Stimulated activated CD4-positive, alpha-beta T cell treated with anti-CD3 and anti-CD28 coated beads, TNF-alpha, amount 100 ng/mL, for 48 hours (primary cell): ENCODE results near the gene PSMC6.
"Not testable (repeated sequence)": the region's sequence is repeated elsewhere in the genome, so short reads cannot be mapped to it uniquely, and the experiment has no call there.

Experiments
- DNase-seq, 3 donors: peaks; one replicate each; pipeline ENCODE4 v3.0.0-alpha.2; 2020; ENCODE audit warnings: low read depth in 3 of 3

The PSMC6 gene

GRCh38 chr14:52723514-52724359 is 16.7 kb downstream of the PSMC6 start:
- DNase-seq, result no peak

GRCh38 chr14:52724360-52724644 is 17.3 kb downstream of the PSMC6 start:
- DNase-seq, result no peak

DNA sequence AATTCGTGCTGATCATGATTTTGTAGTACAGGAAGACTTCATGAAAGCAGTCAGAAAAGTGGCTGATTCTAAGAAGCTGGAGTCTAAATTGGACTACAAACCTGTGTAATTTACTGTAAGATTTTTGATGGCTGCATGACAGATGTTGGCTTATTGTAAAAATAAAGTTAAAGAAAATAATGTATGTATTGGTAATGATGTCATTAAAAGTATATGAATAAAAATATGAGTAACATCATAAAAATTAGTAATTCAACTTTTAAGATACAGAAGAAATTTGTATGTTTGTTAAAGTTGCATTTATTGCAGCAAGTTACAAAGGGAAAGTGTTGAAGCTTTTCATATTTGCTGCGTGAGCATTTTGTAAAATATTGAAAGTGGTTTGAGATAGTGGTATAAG is 20.5 kb downstream of the PSMC6 start:
- not testable (repeated sequence) for DNase-seq

- DNase-seq, result not testable (repeated sequence)
These were observed 22.0 kb downstream of the PSMC6 start for GRCh38 chr14:52729035-52729434.

GRCh38 chr14:52729585-52729924 is 22.6 kb downstream of the PSMC6 start:
- no peak for DNase-seq

- peak; percentile 96 to 99 (median 97) for DNase-seq
These were observed 23.1 kb downstream of the PSMC6 start, which contains the start of gene STYX for GRCh38 chr14:52729925-52730708. STYX (plus strand) TSS chr14:52730166; CDS start chr14:52730475, 309 bp downstream.

- DNase-seq, result no peak
These were observed 23.7 kb downstream of the PSMC6 start for GRCh38 chr14:52730709-52731111.

- DNase-seq, result no peak
These were observed 26.8 kb downstream of the PSMC6 start for GRCh38 chr14:52733824-52734223.

- DNase-seq, result no peak
These were observed 29.0 kb downstream of the PSMC6 start for GRCh38 chr14:52735921-52736489.

- no peak for DNase-seq
These were observed 31.4 kb downstream of the PSMC6 start for GRCh38 chr14:52738409-52738808.

DNA sequence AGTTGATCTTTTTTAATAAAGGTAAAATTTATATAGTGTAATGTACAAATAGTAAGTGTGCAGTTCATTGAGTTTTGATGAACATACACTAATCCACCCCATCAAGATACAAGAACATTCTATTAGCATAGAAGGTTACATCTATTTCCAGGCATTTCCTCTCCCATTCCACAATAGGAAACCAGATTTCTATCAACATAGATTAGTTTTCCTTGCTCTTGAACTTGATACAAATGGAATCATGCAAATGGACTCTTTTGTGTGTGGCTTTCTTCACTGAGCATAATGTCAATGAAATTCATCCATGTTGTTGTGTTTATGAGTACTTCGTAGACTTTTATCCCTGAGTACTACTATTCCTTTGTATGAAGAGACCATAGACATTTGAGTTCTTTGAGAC is 33.8 kb downstream of the PSMC6 start:
- DNase-seq, result no peak

DNA sequence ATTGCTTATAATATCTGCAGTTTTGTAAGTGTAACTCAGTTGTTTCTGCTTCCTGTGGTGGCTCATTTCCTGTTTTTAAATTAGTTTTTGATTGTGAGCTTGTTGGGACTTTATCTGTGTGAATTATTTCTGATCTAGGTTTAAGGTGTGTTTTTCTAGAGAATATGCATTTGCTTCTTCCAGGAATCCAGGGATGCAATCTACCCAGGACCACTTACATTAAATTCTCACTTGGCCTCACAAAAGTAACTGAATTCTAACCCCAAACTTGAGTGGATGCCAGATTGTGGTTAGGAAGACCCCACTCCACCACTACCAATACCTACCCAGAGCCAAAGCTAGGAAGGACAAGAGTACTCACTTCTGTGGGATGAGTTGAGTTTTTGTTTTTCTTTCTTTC is 34.9 kb downstream of the PSMC6 start:
- DNase-seq, result no peak

DNA sequence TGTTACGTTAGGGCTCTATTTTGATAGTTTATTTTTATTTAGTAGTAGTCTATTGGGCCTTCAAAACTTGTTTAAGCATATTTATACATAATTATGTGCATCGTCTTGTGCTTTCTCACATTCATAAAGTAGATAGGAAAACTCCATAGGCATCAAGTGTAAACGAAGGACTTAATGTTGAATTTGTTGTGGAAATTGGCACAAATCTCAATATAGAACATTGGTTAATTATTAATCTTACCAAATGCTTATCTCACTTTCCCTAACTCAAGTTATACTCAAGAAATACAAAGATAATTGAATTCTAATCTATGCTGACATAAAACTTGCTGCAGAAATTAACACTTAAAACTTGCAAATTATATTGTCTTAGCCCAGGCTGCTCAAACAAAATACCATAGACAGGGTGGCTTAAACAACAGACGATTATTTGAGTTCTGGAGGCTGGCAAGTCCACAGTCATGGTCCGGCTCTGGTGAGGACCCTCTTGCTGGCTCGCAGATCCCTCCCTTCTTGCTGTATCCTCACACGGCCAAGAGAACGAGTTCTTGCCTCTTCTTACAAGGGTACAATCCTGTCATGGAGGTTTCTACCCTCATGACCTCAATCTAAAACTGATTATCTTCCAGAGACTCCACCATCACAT is 41.8 kb downstream of the PSMC6 start:
- DNase-seq, result no peak

- no peak for DNase-seq
These were observed 48.8 kb downstream of the PSMC6 start for GRCh38 chr14:52755607-52756316.

GRCh38 chr14:52759145-52759544 is 52.1 kb downstream of the PSMC6 start:
- DNase-seq, result no peak

- not testable (repeated sequence) for DNase-seq
These were observed 55.9 kb downstream of the PSMC6 start for GRCh38 chr14:52762923-52763322.

DNA sequence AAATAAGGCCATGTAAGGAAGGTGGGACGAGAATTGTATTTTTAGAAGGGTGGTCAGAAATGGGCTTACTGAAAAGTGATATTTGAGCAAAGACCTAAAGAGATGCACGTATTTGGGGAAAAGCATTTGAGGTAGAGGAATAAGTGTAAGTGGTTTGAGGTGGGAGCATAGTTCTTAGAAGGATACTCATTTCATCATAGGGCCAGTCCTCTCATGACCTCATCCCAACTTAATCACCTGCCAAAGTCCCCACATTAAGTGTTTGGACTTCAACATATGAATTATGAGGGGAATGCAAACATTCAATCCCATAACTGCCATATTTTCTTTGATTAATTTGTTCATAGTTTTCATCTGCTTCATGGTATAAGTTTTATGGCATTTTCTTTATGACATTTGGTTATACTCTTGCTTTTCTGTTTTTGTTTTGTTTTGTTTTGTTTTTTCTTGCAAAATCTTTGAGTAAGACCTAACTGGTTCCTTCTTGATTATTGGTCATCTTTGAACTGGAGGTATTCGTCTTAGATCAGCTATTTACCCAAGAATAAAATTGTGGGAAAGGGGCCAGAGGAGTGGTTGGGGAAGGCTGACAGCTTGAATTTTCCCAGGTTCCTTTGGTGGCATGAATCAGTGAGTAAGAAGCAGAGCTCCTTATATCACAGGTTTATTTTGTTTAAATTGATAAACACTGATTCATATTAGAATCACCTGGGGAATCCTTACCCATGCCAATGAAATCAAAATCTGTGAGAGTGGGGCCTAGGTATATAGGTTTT is 60.2 kb downstream of the PSMC6 start:
- DNase-seq, result no peak

DNA sequence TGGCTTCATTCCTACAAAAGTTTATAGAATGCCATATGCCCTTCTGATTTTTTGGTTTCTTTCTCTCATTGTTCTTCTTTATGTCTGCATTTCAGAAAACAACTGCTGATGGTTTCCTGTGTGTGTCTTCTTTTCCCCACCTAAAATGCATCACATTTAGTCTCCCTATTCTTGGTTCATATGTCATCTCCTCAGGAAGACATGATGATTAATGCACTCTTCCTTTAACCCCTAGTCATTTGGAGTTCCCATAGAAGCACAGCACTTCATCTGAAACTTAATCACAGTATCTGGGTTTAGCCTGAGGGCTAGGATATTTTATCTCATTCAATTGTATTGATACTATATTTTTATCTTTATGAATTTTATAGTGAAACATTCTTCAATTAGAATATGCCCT is 62.9 kb downstream of the PSMC6 start:
- DNase-seq, result no peak

DNA sequence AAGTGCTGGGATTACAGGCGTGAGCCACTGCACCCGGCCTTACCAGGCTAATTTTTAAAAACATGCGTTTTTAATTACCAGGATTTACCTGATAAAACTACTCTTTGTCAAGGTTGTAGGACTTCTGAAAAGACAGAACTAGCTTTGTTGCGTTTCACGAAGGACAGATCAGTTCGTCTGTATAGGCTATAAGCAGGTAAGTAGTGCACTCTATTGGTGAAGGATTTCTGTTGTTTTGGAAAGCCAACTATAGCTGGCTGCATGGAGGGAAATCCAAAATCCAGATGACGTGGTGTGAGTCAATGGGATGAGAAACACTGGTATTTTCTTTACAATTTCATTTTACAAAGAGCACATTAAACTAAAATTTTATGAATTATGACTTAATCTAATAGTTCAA is 69.8 kb downstream of the PSMC6 start:
- no peak for DNase-seq
